Activated CD8-positive, alpha-beta memory T cell treated with anti-CD3 and anti-CD28 coated beads, Interleukin-2, amount 10 ng/mL, durations not matched to agents 7 days and 5 days (primary cell): ENCODE results near the gene PRDM16. TPM values are rescaled to one million over a fixed set of nuclear protein-coding genes. Genes with fewer than 3 reads are reported as not detected.

Experiments
- ATAC-seq: fragments of 150-1000 bp; cut with Tn5 transposase; one replicate; pipeline ENCODE4 v1.10.0; 2021; ENCODE audit warnings: moderate library complexity
- CTCF ChIA-PET: fragments of 350-600 bp; sonication (Branson Sonifier 250); formaldehyde crosslinking; loops from one replicate; lab custom pipeline; 2021; ENCODE audit warnings: antibody characterized with exemption; lab: Charles Lee
- DNase-seq: peaks from one replicate; pipeline ENCODE4 v3.0.0-alpha.2; 2020
- H3K27ac Mint-ChIP-seq: one replicate; pipeline ENCODE4 v1.8.0; 2021; ENCODE audit warnings: mild to moderate bottlenecking, mixed read lengths
- H3K27me3 Mint-ChIP-seq: one replicate; pipeline ENCODE4 v1.8.0; 2021; ENCODE audit warnings: mixed read lengths
- H3K36me3 Mint-ChIP-seq: one replicate; pipeline ENCODE4 v1.8.0; 2021; ENCODE audit warnings: mild to moderate bottlenecking, mixed read lengths
- H3K4me1 Mint-ChIP-seq: one replicate; pipeline ENCODE4 v1.8.0; 2021; ENCODE audit warnings: mixed read lengths
- H3K4me3 Mint-ChIP-seq: one replicate; pipeline ENCODE4 v1.8.0; 2021; ENCODE audit warnings: mild to moderate bottlenecking, moderate library complexity, mixed read lengths
- H3K9me3 Mint-ChIP-seq: one replicate; pipeline ENCODE4 v1.8.0; 2022; ENCODE audit warnings: low read depth, mixed read lengths
- total RNA-seq, 2 experiments: library from RNA; stranded (reverse); gene quantifications; one replicate each; pipeline ENCODE4 v1.2.3, GENCODE V29; 2021

PRDM16 gene
- total RNA-seq, 2 experiments from 2014 or later: not detected

GRCh38 chr1:3064901-3065300, 4.1 kb upstream of the PRDM16 start:
- CTCF ChIA-PET: no interaction called here
- no peaks in the 10 kb centered on the region for H3K9me3 Mint-ChIP-seq
- H3K27me3 Mint-ChIP-seq: peaks cover 15% of the 10 kb centered on the region
- DNase-seq: no peak
- no peak overlapping the region for H3K27ac Mint-ChIP-seq
- peaks cover 2% of the 10 kb centered on the region for H3K36me3 Mint-ChIP-seq
- no peak overlapping the region for H3K4me3 Mint-ChIP-seq
- H3K4me1 Mint-ChIP-seq: peaks cover 2% of the 10 kb centered on the region
- ATAC-seq: no peak

GRCh38 chr1:3065396-3065795, 3.6 kb upstream of the PRDM16 start:
- no peak overlapping the region for H3K4me3 Mint-ChIP-seq
- H3K27me3 Mint-ChIP-seq: peaks cover 15% of the 10 kb centered on the region
- DNase-seq: no peak
- CTCF ChIA-PET: no interaction called here
- no peak overlapping the region for H3K27ac Mint-ChIP-seq
- H3K36me3 Mint-ChIP-seq: peaks cover 2% of the 10 kb centered on the region
- no peak for ATAC-seq
- no peaks in the 10 kb centered on the region for H3K9me3 Mint-ChIP-seq
- peaks cover 2% of the 10 kb centered on the region for H3K4me1 Mint-ChIP-seq

- no peak for DNase-seq
- ATAC-seq: no peak
- Mint-ChIP-seq H3K36me3 (peaks cover 2% of the 10 kb centered on the region), H3K4me1 (peaks cover 2% of the 10 kb centered on the region), H3K4me3 (no peak overlapping the region), H3K27me3 (peaks cover 16% of the 10 kb centered on the region), H3K27ac (no peak overlapping the region), H3K9me3 (no peaks in the 10 kb centered on the region)
- CTCF ChIA-PET: no interaction called here
These were observed 3.2 kb upstream of the PRDM16 start for GRCh38 chr1:3065797-3066196.

- no peak overlapping the region for H3K4me3 Mint-ChIP-seq
- H3K36me3 Mint-ChIP-seq: peaks cover 2% of the 10 kb centered on the region
- no peak for ATAC-seq
- no peak for DNase-seq
- peaks cover 19% of the 10 kb centered on the region for H3K27me3 Mint-ChIP-seq
- CTCF ChIA-PET: no interaction called here
- no peaks in the 10 kb centered on the region for H3K9me3 Mint-ChIP-seq
- H3K4me1 Mint-ChIP-seq: peaks cover 2% of the 10 kb centered on the region
- no peak overlapping the region for H3K27ac Mint-ChIP-seq
These were observed 2.7 kb upstream of the PRDM16 start for GRCh38 chr1:3066250-3066711.

- CTCF ChIA-PET: no interaction called here
- Mint-ChIP-seq H3K27ac (no peak overlapping the region), H3K9me3 (no peaks in the 10 kb centered on the region), H3K27me3 (peaks cover 24% of the 10 kb centered on the region), H3K4me1 (peaks cover 2% of the 10 kb centered on the region), H3K4me3 (no peak overlapping the region), H3K36me3 (peaks cover 2% of the 10 kb centered on the region)
- DNase-seq (no peak), ATAC-seq (no peak)
These were observed 2.2 kb upstream of the PRDM16 start for GRCh38 chr1:3066826-3067225.

GRCh38 chr1:3067301-3067670, 1.7 kb upstream of the PRDM16 start:
- DNase-seq (no peak), ATAC-seq (no peak)
- no peak overlapping the region for H3K27ac Mint-ChIP-seq
- no peaks in the 10 kb centered on the region for H3K9me3 Mint-ChIP-seq
- H3K36me3 Mint-ChIP-seq: peaks cover 2% of the 10 kb centered on the region
- peaks cover 2% of the 10 kb centered on the region for H3K4me1 Mint-ChIP-seq
- CTCF ChIA-PET: no interaction called here
- H3K4me3 Mint-ChIP-seq: no peak overlapping the region
- H3K27me3 Mint-ChIP-seq: peaks cover 29% of the 10 kb centered on the region

- DNase-seq (no peak), ATAC-seq (no peak)
- Mint-ChIP-seq H3K4me3 (no peak overlapping the region), H3K4me1 (peaks cover 2% of the 10 kb centered on the region), H3K27me3 (peaks cover 33% of the 10 kb centered on the region), H3K36me3 (peaks cover 2% of the 10 kb centered on the region), H3K27ac (no peak overlapping the region), H3K9me3 (no peaks in the 10 kb centered on the region)
- CTCF ChIA-PET: no interaction called here
These were observed 1.1 kb upstream of the PRDM16 start for GRCh38 chr1:3067671-3068563.

- no peak for DNase-seq
- no peak overlapping the region for H3K4me3 Mint-ChIP-seq
These were observed 697 bp downstream of the PRDM16 start for GRCh38 chr1:3069491-3070308.

GRCh38 chr1:3070309-3070643, 1.3 kb downstream of the PRDM16 start:
- no peak overlapping the region for H3K27ac Mint-ChIP-seq
- H3K36me3 Mint-ChIP-seq: peaks cover 2% of the 10 kb centered on the region
- H3K4me3 Mint-ChIP-seq: no peak overlapping the region
- H3K4me1 Mint-ChIP-seq: peaks cover 2% of the 10 kb centered on the region
- ATAC-seq (no peak), DNase-seq (no peak)
- CTCF ChIA-PET: no interaction called here
- no peaks in the 10 kb centered on the region for H3K9me3 Mint-ChIP-seq
- H3K27me3 Mint-ChIP-seq: peaks cover 47% of the 10 kb centered on the region

More at GRCh38 chr1:3069491-3070308, 697 bp downstream of the PRDM16 start:
- ATAC-seq: peak; percentile 51
- Mint-ChIP-seq H3K4me1 (peaks cover 2% of the 10 kb centered on the region), H3K9me3 (no peaks in the 10 kb centered on the region), H3K27me3 (peaks cover 43% of the 10 kb centered on the region), H3K27ac (no peak overlapping the region), H3K36me3 (peaks cover 2% of the 10 kb centered on the region)
- CTCF ChIA-PET: no interaction called here

- peaks cover 2% of the 10 kb centered on the region for H3K36me3 Mint-ChIP-seq
- no peak overlapping the region for H3K4me3 Mint-ChIP-seq
- CTCF ChIA-PET: no interaction called here
- peaks cover 50% of the 10 kb centered on the region for H3K27me3 Mint-ChIP-seq
- H3K9me3 Mint-ChIP-seq: no peaks in the 10 kb centered on the region
- ATAC-seq: no peak
- H3K4me1 Mint-ChIP-seq: peaks cover 2% of the 10 kb centered on the region
- H3K27ac Mint-ChIP-seq: no peak overlapping the region
- DNase-seq: no peak
These were observed 1.9 kb downstream of the PRDM16 start for GRCh38 chr1:3070644-3071564.

GRCh38 chr1:3071565-3072390, 2.8 kb downstream of the PRDM16 start:
- Mint-ChIP-seq H3K27me3 (peaks cover 53% of the 10 kb centered on the region), H3K9me3 (no peaks in the 10 kb centered on the region), H3K4me1 (peaks cover 2% of the 10 kb centered on the region), H3K27ac (no peak overlapping the region), H3K4me3 (no peak overlapping the region), H3K36me3 (peaks cover 2% of the 10 kb centered on the region)
- CTCF ChIA-PET: no interaction called here
- DNase-seq (no peak), ATAC-seq (no peak)

- CTCF ChIA-PET: no interaction called here
- Mint-ChIP-seq H3K9me3 (no peaks in the 10 kb centered on the region), H3K4me3 (no peak overlapping the region), H3K4me1 (peaks cover 2% of the 10 kb centered on the region), H3K27ac (no peak overlapping the region), H3K27me3 (peaks cover 48% of the 10 kb centered on the region), H3K36me3 (peaks cover 2% of the 10 kb centered on the region)
- no peak for ATAC-seq
- no peak for DNase-seq
These were observed 3.6 kb downstream of the PRDM16 start for GRCh38 chr1:3072391-3073185.
